ENCODE measurements around the gene MSI2. TPM values are rescaled to one million over a fixed set of nuclear protein-coding genes. Genes with fewer than 3 reads are reported as not detected.
A peak's percentile ranks its signal among the peaks of the same experiment; 100 is the strongest.

Gene MSI2
- polyA plus RNA-seq, 1 of the 3 experiments (the other 2 are of a cell fraction) = 24.1 TPM

- Histone ChIP-seq H3K4me3 (ENCODE audit: low read depth in 2 of 2, low read length in 1 of 2) (no peak overlapping the region), H4K20me1 (ENCODE audit: insufficient read depth) (no peaks in the 10 kb centered on the region), H3K9ac (no peak overlapping the region), H3K27me3 (ENCODE audit: insufficient read depth) (no peaks in the 10 kb centered on the region), H3K4me1 (ENCODE audit: control insufficient read depth in 1 of 2, insufficient read depth in 2 of 2, low read depth in 1 of 2, low read length in 1 of 2) (peaks cover 21 to 78% of the 10 kb centered on the region in 2 experiments), H3K9me2 (no peaks in the 10 kb centered on the region), H3K36me3 (replicated peaks in 1 of 2; ENCODE audit: control insufficient read depth in 1 of 2, insufficient read depth in 2 of 2, low read length in 1 of 2) (no peaks in the 10 kb centered on the region), H3K27ac (ENCODE audit: low read depth in 2 of 2, low read length in 1 of 2) (peak overlapping the region; percentile 36 to 99; a peak in 3 of 4 replicates), H3K4me2 (peak overlapping the region; percentile 22; the same call in 1 of the 2 replicates), H3K9me3 (no peaks in the 10 kb centered on the region), H2AFZ (ENCODE audit: low read depth) (no peak overlapping the region), H3F3A (replicated peaks; ENCODE audit: insufficient read depth) (no peaks in the 10 kb centered on the region), H3K79me2 (ENCODE audit: insufficient read depth) (no peaks in the 10 kb centered on the region)
- DNase-seq = peak; percentile 75
- CTCF ChIA-PET = interaction anchor here (0.7 to 3.6 kb wide), 12 partner anchors 24 to 328 kb away, joined by 3 to 16 read pairs (median 3); no protein-coding TSS in a partner anchor
- TF ChIP-seq EP300 (IDR thresholded peaks at IDR 0.05; ENCODE audit: borderline replicate concordance in 1 of 2, low read depth in 1 of 2, low read length in 1 of 2) = peak in 1 of 2 experiments; percentile 46; a peak in 1 of 4 replicates
- TF ChIP-seq RCOR1 (IDR thresholded peaks at IDR 0.05; ENCODE audit: low read length) = peak; percentile 40; the same call in 1 of the 2 replicates
- TF ChIP-seq NFIC (IDR thresholded peaks at IDR 0.05; ENCODE audit: borderline replicate concordance) = no peak
- TF ChIP-seq TEAD4 (IDR thresholded peaks at IDR 0.05; ENCODE audit: borderline replicate concordance, insufficient read depth) = no peak
- TF ChIP-seq IRF3 (IDR thresholded peaks at IDR 0.05; ENCODE audit: low read depth, low read length) = no peak
- TF ChIP-seq, protein P1, sequence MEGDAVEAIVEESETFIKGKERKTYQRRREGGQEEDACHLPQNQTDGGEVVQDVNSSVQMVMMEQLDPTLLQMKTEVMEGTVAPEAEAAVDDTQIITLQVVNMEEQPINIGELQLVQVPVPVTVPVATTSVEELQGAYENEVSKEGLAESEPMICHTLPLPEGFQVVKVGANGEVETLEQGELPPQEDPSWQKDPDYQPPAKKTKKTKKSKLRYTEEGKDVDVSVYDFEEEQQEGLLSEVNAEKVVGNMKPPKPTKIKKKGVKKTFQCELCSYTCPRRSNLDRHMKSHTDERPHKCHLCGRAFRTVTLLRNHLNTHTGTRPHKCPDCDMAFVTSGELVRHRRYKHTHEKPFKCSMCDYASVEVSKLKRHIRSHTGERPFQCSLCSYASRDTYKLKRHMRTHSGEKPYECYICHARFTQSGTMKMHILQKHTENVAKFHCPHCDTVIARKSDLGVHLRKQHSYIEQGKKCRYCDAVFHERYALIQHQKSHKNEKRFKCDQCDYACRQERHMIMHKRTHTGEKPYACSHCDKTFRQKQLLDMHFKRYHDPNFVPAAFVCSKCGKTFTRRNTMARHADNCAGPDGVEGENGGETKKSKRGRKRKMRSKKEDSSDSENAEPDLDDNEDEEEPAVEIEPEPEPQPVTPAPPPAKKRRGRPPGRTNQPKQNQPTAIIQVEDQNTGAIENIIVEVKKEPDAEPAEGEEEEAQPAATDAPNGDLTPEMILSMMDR (IDR thresholded peaks at IDR 0.05) = no peak
- peak; percentile 92 for TF ChIP-seq FOXJ3 (CRISPR knock-in tag; IDR thresholded peaks at IDR 0.05)
- peak; percentile 35 for TF ChIP-seq RAD21 (IDR thresholded peaks at IDR 0.05; ENCODE audit: low read length)
- TF ChIP-seq GATA2 (CRISPR knock-in tag; IDR thresholded peaks at IDR 0.05) = peak; percentile 74
- peak; percentile 33 for TF ChIP-seq CHD2 (IDR thresholded peaks at IDR 0.05; ENCODE audit: low read length, partially characterized antibody)
- TF ChIP-seq USF2 (IDR thresholded peaks at IDR 0.05; ENCODE audit: borderline replicate concordance, low read depth, low read length) = no peak; the same call in 1 of the 2 replicates
- TF ChIP-seq PBX3 (IDR thresholded peaks at IDR 0.05) = no peak
- TF ChIP-seq, protein P2, sequence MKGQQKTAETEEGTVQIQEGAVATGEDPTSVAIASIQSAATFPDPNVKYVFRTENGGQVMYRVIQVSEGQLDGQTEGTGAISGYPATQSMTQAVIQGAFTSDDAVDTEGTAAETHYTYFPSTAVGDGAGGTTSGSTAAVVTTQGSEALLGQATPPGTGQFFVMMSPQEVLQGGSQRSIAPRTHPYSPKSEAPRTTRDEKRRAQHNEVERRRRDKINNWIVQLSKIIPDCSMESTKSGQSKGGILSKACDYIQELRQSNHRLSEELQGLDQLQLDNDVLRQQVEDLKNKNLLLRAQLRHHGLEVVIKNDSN (IDR thresholded peaks at IDR 0.05; ENCODE audit: borderline replicate concordance, low read depth) = no peak
- TF ChIP-seq RFX5 (IDR thresholded peaks at IDR 0.05; ENCODE audit: low read length) = no peak
- TF ChIP-seq SIN3A (IDR thresholded peaks at IDR 0.05; ENCODE audit: borderline replicate concordance, low read depth, low read length) = no peak
- POLR2A ChIA-PET = interaction anchor here (0.8 to 2.9 kb wide), 4 partner anchors 20 to 276 kb away, joined by 3 to 12 read pairs (median 4); no protein-coding TSS in a partner anchor
- WGBS (ENCODE audit: low lambda C conversion rate) = 48% methylated on average over 21 of the region's 21 CpGs
These were observed 249.8 kb downstream of the MSI2 start for GRCh38 chr17:57505841-57506773.
